Measurements from ENCODE around the gene THY1. TPM values are rescaled to one million over a fixed set of nuclear protein-coding genes. Genes with fewer than 3 reads are reported as not detected.

Gene THY1
- total and polyA plus RNA-seq, 8 donors, result 1.4 to 28.6 (median 4.4) TPM

- DNase-seq (no peak), ATAC-seq (no peak), FAIRE-seq (no peak)
- intact Hi-C loops (cut with DNase I), result loop anchor here in 2 of 3 donors (5.0 to 10.0 kb wide), 2 partner anchors 37 to 50 kb away; no protein-coding TSS in a partner anchor
- no peak for TF ChIP-seq CTCF (IDR thresholded peaks at IDR 0.05)
- H3K4me1 ChIP-seq, result peaks cover 4 to 24% (median 14%) of the 10 kb centered on the region in 3 donors
- WGBS, 2 donors, result 37 to 42% methylated on average over 11 of the region's 11 CpGs
- H3K9me3 ChIP-seq, result no peaks in the 10 kb centered on the region
- no peaks in the 10 kb centered on the region for H3K27me3 ChIP-seq
- no peaks in the 10 kb centered on the region for H3K36me3 ChIP-seq
- peak overlapping the region; percentile 78 to 87 (median 84) for H3K27ac ChIP-seq
- no peak overlapping the region for H3K4me3 ChIP-seq
Measured at GRCh38 chr11:119374632-119375336, 48.2 kb downstream of the THY1 start.

- H3K27ac ChIP-seq, result no peak overlapping the region
- no peaks in the 10 kb centered on the region for H3K27me3 ChIP-seq
Measured at GRCh38 chr11:119373921-119374631, 48.9 kb downstream of the THY1 start.

GRCh38 chr11:119373059-119373920 lies 49.7 kb downstream of the THY1 start:
- 67 to 68% methylated on average over 23 of the region's 23 CpGs for WGBS, 2 donors

More at GRCh38 chr11:119373921-119374631, 48.9 kb downstream of the THY1 start:
- ATAC-seq, result peak; percentile 39 to 76 (median 68)
- intact Hi-C loops (cut with DNase I), result loop anchor here in 1 of 3 donors (10.0 kb wide), 1 partner anchor 49 kb away; no protein-coding TSS in a partner anchor
- H3K4me1 ChIP-seq, result peaks cover 9 to 30% (median 21%) of the 10 kb centered on the region in 3 donors
- WGBS, 2 donors, result 44 to 46% methylated on average over 5 of the region's 5 CpGs
- FAIRE-seq, result no peak
- peak; percentile 90 to 94 (median 92) for TF ChIP-seq CTCF (IDR thresholded peaks at IDR 0.05)
- H3K9me3 ChIP-seq, result no peaks in the 10 kb centered on the region
- no peak overlapping the region for H3K4me3 ChIP-seq
- peak; percentile 67 to 90 (median 86) for DNase-seq
- no peaks in the 10 kb centered on the region for H3K36me3 ChIP-seq

More at GRCh38 chr11:119373059-119373920, 49.7 kb downstream of the THY1 start:
- intact Hi-C loops (cut with DNase I), result loop anchor here in 1 of 3 donors (10.0 kb wide), 1 partner anchor 48 kb away; no protein-coding TSS in a partner anchor
- TF ChIP-seq CTCF (IDR thresholded peaks at IDR 0.05), result no peak
- Histone ChIP-seq H3K36me3 (no peaks in the 10 kb centered on the region), H3K27ac (no peak overlapping the region), H3K4me1 (peaks cover 12 to 34% (median 28%) of the 10 kb centered on the region in 3 donors), H3K27me3 (no peaks in the 10 kb centered on the region), H3K4me3 (no peak overlapping the region), H3K9me3 (no peaks in the 10 kb centered on the region)
- FAIRE-seq (no peak), ATAC-seq (no peak), DNase-seq (peak in 2 of 6 donors; percentile 60 to 78)

Data from pancreas (tissue), 10 donors.